ENCODE measurements around the gene FAM43B.

DNA sequence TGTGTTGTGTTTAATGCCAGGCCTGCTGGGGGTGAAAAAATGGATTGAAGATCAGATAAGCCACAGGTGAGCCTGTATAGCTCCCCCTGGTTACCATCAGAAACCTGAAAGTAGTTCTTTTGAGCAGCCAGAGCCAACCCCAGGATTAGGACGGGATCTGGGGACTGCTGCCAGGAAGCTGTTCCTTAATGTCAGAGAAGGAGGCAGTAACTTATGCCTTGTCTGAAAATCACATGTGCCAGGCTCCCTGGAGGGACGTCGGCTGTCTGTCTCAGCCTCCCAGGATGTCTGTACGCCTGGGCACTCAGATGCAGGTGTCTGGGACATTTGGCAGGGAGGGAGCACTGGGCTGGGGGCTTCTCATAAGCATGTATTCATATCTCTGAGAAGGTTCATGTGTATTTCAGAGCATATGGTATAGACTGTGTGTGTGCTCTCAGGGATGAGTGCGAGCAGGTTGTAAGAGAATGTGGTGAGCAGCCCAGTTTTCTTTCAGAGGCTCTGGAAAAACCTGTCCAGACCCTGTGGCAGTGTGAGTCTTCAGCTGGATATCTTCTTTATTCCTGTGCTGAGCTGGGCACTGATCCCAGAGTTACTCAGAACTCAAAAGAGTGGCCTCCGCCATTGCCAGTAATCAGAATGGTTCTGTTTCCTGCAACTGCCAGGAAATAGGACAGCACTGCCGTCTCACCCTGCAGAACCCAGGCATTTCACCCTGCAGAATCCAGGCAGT lies 2.8 kb downstream of the FAM43B start:
- TF ChIP-seq, protein P1, sequence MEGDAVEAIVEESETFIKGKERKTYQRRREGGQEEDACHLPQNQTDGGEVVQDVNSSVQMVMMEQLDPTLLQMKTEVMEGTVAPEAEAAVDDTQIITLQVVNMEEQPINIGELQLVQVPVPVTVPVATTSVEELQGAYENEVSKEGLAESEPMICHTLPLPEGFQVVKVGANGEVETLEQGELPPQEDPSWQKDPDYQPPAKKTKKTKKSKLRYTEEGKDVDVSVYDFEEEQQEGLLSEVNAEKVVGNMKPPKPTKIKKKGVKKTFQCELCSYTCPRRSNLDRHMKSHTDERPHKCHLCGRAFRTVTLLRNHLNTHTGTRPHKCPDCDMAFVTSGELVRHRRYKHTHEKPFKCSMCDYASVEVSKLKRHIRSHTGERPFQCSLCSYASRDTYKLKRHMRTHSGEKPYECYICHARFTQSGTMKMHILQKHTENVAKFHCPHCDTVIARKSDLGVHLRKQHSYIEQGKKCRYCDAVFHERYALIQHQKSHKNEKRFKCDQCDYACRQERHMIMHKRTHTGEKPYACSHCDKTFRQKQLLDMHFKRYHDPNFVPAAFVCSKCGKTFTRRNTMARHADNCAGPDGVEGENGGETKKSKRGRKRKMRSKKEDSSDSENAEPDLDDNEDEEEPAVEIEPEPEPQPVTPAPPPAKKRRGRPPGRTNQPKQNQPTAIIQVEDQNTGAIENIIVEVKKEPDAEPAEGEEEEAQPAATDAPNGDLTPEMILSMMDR (IDR thresholded peaks at IDR 0.05) = no peak
- TF ChIP-seq EZH2 (IDR thresholded peaks at IDR 0.05; ENCODE audit: borderline replicate concordance, insufficient read depth, low read depth, low read length, poor library complexity, severe bottlenecking) = no peak

Data from B cell (primary cell).